GM20431 (cell line): Measurements from ENCODE around the gene CMIP.
"Not testable (repeated sequence)": the region's sequence is repeated elsewhere in the genome, so short reads cannot be mapped to it uniquely, and the experiment has no call there.

ENCODE experiments used
- in situ Hi-C: fragments of 300-500 bp; cut with MseI, MboI; formaldehyde crosslinking; loops from one replicate; pipeline ENCODE4 v1.15.0; 2020; ENCODE audit warnings: low sequenced_read_pairs; ENCODE audit not compliant: unreplicated experiment

Gene CMIP

DNA sequence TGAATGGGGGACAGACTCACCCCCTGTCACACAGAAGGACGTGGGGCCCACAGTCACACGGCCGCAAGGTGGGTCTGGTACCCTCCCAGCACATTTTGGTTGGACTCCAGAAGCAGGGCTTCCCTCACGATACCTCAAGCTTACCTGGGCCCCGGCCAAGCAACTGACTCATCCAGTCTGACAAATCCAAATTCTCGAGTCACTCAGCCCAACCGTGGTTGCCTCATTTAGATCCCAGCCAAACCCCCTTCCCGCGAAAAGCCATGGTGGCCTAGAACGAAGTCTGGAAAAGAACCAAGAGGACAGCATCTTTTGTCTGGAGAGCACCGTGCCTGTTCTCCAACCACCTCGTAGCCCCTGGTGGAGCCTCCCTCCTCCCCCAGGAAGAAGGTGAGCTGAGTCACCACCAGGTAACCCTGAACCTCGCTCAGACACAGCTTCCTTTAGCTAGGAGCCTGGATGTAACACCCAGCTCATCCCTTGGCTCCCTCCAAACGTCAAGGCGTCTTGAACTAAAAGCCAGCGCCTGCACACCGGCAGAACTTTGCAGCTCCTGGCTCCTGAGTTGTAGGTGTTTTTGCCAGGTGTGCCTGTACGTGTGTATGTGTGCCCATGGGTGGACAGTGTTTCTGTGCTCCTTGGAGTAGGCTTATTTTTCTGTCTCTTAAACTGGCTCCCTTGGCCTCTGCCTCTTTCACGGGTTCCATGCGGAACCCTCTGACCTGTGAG lies 78.9 kb downstream of the CMIP start:
- in situ Hi-C loops: no loop called here

DNA sequence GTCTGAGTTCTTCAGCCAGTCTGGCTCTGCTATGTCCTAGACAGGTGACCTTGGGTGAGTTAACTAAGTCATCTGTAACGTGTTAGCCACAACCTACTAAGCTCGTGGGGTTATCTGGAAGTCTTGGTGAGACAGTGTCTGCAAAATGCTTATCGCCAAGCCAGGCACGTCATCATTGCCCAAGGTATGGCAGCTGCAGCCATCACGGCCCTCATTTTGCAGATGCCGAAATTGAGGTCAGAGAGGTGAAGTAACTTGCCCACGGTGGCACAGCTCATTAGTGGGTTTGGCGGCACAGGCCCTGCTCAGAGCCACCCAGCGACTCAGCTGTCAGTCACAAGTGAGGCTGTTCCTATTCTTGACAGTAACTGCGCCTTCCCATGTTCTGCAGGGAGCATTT lies 79.8 kb downstream of the CMIP start:
- in situ Hi-C loops: no loop called here

DNA sequence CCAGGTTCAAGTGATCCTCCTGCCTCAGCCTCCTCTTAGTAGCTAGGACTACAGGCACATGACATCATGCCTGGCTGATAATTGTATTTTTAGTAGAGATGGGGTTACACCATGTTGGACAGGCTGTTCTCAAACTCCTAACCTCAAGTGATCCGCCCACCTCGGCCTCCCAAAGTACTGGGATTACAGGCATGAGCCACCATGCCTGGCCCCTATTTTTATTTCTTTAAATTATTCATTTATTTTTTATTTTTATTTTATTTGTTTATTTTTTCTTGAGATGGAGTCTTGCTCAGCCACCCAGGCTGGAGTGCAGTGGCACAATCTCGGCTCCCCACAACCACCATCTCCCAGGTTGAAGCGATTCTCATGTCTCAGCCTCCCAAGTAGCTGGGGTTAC lies 80.3 kb downstream of the CMIP start:
- in situ Hi-C loops: not testable (repeated sequence)

DNA sequence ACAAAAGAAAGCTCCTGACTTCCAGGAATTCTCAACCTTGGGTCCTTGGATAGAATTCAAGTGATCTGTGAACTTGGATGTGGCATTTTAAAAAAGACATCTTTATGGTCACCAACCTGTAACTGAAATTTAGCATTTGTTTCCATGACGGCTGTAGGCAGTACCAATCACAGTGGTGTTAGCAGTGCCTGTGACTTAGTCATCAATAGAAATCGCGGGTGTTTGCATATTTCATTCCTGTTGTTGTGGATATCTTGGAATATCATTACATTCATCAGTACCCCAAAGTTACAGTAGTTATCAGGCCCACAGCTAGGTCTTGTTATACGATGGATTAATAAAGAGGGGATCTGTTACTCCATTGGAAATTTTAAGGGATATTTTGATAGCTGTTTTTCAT lies 81.6 kb downstream of the CMIP start:
- in situ Hi-C loops: no loop called here

DNA sequence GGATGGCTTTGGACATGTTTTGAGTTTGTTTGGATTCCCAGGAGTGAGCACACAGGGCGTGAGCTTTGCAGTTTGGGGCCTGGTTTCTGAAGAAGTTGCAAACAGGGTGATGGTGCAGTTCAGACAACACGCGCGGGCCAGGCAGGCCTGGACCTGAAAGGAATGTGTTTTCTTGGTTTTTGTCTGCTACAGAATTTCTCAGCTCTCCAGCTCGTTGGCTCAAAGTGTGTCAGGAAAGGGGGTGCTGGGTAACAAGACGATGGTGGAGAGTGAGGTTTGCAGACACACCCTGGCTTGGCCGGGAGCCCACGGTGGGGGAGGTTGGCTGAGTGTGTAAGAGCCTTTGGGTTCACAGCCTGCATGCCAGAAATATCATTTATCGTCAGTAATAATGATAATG lies 82.3 kb downstream of the CMIP start:
- in situ Hi-C loops: no loop called here

DNA sequence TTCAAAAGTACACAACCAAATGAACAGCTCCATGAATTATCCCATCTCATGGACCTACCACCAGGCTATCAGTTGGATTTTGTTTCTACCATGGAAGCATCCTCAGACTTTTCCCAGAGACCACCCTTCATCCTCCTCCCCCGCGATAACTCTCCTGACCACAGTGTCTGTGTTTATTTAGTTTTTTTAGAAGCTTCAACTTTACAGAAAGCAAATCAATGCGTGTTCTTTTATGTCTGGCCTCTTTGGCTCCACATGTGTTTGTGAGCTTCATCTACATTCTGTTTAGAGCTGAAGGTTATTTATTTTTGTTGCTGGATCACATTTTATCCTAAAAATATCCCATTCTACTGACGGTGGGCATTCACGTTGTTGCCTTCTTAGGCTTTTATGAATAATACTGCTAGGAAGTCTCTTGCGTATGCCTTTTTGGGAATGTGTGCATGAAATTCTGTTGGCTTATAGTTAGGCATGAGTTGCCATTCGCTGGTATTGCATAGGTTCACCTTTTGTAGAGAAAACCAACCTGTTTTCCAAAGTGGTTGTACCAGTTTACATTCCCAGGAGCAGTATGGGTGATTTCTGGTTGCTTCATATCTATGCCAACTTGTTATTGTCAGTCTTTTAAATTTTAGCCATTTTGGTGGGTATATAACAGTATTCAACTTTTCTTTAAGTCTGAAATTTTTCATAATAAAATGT lies 83.0 kb downstream of the CMIP start:
- in situ Hi-C loops: no loop called here

DNA sequence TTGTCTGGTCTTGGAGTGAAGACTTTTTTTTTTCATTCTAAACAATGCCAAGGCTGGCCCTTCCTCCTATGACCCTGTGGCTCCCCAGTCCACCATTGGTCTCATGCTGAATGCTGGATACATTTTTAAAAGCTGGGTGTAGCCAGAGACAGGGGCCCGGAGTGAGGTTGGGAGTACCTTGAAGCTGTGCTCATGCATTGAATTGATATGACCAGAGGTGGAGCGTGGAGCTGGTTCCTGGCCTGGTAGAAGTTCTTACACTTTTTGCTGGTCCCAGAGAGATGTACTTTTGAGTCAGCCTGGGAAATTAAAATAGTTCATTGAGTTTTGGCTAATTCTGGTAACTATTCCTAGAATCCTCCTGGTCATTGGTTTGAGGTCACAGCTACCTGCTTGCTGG lies 83.6 kb downstream of the CMIP start:
- in situ Hi-C loops: no loop called here

DNA sequence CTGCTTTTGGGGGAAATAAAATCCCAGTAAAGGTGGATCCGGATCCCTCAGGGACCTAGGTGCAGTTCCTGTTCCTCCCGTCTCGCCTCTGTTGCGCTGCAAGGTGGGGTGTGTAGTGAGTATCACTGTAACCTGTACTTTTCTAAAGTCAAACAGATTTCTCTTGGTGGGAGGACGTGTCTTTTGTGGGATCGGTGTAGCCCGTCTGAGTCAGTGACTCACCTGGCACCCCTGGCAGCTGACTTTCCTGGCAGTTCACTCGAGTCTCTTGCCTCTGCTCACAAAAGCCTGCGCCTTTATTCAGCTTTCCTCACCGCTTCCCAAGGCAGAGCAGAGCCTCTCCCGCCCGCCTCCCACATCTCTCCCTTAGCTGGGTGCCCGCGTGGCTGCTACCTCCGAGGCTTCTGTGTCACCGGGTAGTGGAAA lies 85.7 kb downstream of the CMIP start:
- in situ Hi-C loops: no loop called here

DNA sequence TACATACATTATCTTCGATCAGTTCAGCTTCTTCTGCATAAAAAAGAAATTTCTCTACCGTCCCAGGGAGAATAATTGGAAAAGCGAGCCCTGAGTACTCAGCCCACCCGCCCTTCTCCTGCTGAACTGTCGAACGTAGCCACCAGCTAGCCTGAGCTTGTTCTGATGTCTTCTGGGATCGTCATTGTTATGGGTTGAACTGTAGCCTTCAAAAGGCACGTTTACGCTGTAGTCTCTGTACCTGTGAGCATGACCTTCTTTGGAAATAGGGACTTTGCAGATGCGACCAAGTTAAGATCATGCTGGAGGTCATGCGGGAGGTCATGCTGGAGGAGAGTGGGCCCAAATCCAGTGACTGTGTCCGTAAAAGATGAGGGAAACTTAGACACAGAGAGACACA lies 86.2 kb downstream of the CMIP start:
- in situ Hi-C loops: no loop called here

DNA sequence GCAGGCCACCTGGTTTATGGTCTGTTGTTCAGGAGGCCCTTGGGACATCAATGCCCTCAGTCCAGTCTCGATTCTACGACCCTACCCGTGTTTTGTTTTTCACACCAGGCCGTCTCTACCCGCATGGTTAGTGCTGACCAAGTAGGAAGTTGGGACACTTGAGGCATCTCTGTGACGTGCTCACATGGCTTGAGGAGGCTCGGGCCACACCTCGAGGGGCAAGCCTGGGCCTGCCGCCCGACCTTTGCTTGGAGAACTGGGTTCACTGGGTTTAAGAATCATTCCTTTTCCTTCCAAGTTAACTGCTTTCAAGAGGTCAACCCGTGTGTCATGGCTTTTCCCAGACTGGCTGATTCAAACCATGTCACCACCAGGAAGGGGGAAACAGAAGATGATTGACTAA lies 86.8 kb downstream of the CMIP start:
- in situ Hi-C loops: no loop called here

DNA sequence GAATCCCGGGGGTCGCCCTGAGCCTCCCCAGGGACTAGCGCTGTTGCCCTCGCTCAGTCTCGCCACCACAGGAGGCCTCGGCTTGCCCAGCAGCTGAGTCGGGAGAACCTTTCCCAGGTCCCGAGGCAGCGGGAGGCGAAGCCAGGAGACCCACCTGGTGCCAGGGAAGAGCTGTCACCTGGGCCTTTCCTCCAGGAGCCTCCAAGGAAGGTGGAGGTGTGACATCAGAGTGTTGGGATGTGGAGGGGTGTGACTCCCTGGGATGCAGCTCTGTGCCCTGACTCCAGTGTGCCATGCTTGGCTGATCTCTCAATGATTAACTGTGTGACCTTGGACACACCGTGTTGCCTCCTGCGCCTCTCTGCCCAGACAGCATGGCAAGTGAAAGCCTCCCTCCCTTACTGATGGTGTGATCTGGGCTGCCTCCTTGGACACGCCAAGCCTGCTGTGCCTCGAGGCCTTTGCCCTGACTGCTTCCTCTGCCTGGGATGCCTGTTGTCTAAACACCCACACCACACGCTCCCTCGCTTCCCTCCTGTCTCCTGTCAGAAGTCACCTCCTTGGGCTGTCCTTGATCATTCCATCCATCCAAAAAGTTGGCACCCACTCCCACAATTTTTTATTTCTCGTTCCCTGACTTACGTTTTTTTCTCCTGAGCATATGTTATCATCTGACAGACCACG lies 88.0 kb downstream of the CMIP start:
- in situ Hi-C loops: no loop called here

DNA sequence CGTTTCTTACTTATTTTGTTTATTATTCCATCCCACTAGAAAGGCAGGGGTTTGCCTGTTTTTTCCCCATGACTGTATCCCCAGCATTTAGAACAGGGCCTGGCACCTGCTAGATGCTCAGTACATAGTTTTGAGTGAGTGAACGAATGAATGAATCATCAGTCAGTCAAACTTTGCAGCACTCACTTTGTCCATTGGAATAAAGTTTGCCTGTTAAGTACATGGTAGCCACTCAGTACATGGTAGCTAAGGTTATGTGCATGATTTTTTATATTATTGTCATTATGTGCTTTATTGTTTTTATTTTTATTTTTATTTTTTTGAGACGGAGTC lies 88.5 kb downstream of the CMIP start:
- in situ Hi-C loops: no loop called here

DNA sequence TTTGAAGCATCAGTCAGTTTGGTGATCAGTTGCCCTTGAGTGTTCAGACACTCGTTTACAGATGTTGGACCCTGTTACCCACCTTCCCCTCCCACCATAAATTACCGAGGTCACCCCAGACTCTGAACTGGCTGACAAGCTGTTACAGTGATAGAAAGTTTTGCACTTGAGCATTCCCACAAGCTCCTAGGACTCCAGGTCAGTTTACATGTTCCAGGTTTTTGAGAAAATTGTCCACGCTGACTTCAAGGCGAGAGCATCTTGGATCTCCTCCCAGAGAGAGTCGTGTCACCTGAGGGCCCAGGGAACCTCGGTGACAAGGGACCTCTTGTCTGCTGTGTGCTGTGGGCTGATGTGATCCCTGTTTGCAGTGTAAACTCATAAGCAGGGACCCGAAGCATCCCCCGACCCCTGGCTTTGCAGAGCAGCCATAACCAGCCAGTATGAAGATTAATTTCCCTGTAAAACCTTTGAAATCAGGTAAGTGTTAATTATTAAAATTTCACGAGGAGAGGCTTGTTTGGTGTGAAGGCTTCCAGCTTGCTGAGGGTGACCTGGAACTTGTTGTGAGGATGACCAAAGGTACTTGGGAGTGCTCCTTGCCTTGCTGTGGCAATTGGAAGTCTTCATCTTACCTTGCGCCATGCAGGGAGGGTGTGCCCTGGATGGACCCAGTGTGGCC lies 91.2 kb downstream of the CMIP start:
- in situ Hi-C loops: no loop called here

DNA sequence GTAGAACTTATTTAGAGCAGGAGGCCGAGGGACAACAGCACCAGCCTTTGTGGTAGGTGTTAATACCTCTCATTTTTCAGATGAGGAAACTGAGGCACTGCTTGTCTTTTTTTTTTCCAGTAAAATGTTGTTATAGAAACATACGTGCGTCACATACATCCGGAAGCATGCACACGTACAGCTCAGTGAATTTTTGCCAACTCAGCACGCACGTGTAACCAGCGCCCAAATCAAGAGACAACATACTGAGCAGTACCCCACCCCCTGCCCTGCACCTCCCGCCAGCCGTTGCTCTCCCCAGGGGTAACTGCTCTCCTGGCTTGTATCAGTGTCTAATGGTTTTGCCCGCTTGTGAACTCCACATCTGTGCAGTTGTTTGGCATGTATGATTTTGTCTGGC lies 92.0 kb downstream of the CMIP start:
- in situ Hi-C loops: no loop called here

DNA sequence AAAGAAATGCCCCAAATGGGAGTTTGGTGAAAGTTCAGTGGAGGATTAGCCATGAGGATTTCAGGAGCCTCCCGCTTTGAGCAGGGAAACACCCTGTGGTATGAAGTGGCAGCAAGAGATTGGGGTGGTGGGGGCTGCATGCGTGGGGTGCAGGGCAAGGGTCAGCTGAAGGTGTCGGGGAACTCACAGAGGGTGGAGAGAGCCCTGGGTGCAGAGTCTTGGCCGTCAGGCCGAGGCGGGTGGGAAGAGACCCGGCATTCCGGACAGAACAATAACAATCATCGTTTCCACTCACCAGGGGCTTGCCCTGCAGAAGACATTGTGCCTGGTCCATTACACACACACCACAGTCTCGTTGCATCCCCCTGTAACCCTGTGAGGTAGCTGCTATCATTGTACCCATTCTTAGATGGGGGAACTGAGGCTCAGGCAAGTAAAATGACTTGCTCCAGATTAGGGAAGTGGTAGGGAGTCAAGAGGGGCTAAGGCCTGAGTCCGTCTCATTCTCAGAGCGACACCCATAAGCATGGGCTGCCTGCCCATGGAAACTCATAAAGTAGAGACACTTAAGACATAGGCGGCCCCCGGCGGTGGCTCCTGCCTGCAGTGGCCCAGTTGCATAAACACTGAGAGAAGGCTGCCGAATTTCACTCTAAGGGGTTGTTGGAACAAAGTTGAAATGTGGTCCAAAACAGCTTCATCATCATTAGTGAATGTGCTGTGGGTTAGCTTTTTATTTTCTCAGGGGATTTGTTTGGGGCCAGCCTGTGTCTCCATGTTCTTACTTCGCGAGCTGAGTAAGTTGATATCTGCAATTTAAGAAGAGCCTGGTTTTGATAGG lies 93.3 kb downstream of the CMIP start:
- in situ Hi-C loops: no loop called here

DNA sequence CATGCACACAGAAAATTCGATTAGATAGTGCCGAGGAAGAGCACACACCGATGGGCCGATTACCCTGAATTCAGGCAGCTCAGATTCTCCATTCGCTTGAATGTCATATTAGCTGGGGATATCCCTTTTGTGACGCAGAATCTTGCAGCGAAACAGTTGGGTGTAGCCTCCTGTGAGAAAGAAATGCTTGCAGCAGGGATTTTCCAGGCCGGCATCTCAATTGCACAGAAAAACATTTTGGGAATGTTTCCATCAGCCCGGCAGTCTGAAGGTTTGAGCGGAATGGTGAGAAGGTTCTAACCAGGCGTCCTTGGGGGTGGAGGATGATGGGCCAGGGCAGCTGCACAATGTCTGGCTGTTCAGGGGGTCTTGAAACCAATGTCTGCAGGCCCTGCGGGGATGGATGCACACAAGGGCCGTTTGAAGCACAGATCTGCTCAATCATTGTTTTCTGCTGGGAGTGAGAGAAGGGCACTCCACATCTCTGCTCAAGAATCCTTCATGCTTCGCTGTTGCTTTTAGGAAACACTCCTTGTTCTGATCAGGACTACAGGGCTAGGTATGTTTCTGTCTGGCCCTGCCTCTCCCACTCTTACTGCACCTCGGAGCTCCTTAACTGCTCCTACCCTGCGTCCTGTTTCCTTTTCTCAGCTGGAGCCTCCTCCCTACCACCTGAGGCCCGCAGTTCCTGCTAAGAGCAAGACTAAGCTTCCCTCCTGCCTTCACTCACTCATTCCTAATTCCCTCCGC lies 94.6 kb downstream of the CMIP start:
- in situ Hi-C loops: no loop called here

DNA sequence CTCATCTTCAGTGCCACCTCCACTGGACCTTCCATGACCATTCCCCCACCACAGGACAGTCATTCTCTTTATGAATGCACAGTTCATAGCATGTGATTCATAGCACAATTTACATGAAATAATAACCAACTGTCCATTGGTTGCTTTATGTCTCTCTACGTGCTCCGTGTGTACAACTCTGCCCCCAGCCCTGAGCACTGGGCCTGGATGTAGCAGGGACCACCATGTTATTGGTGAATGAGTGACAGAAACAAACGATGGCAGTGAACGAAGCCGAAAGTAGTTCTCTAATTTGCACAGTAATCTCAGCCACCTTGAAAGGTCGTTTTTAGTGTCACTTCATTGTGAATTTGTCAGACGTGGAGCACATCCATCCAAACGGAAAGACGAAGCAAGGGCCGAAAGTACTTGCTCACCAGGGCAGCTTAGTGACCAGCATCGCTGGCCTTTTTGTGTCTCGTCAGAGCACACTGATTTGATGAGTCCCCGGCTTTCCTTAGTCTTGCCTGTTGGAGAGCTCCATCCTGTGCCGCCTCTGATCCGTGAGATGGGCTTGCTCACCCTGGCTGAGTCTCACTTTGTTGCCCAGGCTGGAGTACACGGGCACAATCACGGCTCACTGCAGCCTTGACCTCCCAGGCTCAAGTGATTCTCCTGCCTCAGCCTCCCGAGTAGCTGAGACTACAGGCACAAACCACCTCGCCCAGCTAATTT lies 95.3 kb downstream of the CMIP start:
- in situ Hi-C loops: no loop called here

DNA sequence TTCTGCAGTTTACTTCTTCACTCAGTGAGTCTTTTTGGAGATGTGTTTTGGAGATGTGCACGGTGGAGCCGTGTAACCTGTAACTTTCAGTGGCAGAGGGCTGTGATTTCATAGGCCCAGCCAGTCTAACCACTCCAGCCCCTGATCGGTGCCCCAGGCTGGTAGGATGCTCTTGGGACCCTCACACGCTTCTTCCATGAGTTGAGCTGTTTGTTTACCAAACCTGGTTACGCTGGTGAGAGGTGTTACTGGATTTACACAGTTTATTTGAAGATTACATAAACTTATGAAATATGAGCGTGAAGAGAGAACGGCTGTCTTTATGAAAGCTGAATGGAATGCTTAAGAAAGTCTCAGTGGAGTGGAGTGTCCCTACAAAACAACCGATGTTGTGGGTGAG lies 96.7 kb downstream of the CMIP start:
- in situ Hi-C loops: no loop called here
